SU-DHL-6 (cell line): Measurements from ENCODE around the gene TPPP3.

Source experiments
- CTCF ChIP-seq: fragments of 200-600 bp; sonication (generic); IDR thresholded peaks from one replicate; pipeline ENCODE4 v1.5.1; 2017; ENCODE audit warnings: antibody characterized with exemption, mild to moderate bottlenecking, low read length, moderate library complexity; ENCODE audit not compliant: insufficient read depth, poor library complexity, severe bottlenecking
- EZH2phosphoT487 ChIP-seq: fragments of 200-600 bp; sonication (generic), shearing (Covaris generic); conservative IDR thresholded peaks from 2 replicates; pipeline ENCODE4 v1.6.1; 2018; ENCODE audit warnings: mild to moderate bottlenecking, antibody characterized with exemption, low read length, moderate library complexity, mixed read lengths

GRCh38 chr16:67350324-67350723 lies 43.0 kb downstream of the TPPP3 start:
- TF ChIP-seq CTCF = no peak
- TF ChIP-seq EZH2phosphoT487 = no peak
